ENCODE measurements around the gene OLIG1.

The OLIG1 gene

DNA sequence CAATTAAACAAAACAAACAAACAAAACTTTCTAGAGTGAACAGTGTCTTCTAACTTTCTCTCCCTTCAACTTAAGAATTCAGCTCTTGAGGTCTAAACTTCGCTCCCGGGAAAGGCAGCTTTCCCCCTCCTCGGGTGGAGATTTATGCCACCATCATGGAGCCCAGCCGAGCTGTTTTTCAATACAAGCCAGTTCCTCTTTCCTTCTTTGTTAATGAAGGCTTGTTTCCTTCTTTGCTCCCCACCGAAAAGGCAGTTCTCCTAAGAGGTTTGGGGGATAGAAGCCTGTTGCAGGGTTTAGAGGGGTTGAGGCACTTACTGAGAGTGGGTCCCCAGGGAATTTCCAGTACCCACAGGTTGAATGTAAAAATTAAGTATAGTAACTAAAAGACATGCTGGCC, 26.5 kb downstream of the OLIG1 start:
- DNase-seq (ENCODE audit: extremely low read depth in 1 of 2, low read depth in 1 of 2) = no peak

DNA sequence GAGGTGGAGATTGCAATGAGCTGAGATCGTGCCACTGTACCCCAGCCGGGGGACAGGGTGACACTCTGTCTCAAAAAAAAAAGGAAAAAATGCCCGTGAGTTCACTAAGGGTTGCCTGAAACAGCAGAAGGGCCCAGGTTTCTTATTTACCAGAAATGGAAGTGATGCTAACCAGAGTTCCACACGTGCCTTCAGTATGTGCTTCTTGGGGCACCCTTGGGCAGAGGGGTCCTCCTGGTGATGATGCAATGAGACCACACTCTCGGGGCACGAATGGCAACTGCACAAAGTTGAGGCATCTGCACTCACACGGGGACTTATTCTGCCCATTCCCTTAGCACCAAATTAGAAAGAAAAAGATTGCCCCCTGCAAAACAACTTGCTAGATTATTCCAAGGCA, 29.2 kb downstream of the OLIG1 start:
- DNase-seq (ENCODE audit: extremely low read depth in 1 of 2, low read depth in 1 of 2) = no peak

DNA sequence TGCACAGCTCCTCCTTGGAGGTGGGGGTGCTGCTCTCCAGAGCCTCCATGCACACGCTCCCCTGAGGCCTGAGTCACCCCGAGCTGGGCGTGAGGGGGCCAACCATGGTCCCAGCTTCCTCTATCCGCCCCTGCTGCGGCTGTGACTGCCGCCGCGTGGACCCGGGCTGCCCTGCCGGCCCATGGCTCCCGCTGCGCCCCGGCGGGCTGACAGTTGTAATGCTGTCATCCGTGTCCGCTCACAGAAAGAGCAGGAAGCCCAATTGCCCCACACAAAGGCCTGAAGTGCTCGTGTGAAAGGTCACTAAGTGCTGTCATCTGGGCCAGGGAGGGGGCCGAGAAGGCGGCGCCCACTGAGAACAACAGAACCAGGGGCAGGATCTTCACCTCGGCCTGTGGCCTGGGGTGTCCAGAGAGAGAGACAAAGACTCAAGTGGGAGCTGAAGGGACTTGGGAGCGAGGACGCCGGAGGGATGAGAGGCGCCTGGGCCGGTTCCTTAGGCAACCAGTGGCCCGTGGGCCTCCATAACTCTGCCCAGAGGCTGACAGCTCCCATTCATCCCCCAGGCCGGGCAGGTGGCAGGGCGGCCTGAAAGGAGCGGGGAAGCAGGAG, 31.5 kb downstream of the OLIG1 start:
- DNase-seq (ENCODE audit: extremely low read depth in 1 of 2, low read depth in 1 of 2) = no peak

DNA sequence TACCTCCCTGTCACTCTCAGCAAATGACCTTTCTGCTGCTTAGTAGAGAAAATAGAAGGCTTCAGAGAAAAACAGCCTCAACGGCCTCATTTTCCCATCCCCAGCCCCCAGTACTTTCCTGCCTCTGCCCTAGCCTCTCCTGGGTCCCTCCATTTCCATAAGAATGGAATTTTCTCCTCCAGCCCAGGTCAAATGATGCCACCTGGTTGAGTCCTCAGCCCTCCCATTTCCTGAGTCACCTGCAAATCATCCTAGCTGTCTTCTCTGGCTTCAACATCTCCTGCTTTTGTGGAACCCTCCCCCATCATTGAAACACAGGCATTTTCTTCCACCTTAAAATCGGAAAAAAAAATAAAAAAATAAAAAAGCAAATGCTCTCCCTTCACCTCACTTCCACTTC, 35.1 kb downstream of the OLIG1 start:
- no peak for DNase-seq (ENCODE audit: extremely low read depth in 1 of 2, low read depth in 1 of 2)

DNA sequence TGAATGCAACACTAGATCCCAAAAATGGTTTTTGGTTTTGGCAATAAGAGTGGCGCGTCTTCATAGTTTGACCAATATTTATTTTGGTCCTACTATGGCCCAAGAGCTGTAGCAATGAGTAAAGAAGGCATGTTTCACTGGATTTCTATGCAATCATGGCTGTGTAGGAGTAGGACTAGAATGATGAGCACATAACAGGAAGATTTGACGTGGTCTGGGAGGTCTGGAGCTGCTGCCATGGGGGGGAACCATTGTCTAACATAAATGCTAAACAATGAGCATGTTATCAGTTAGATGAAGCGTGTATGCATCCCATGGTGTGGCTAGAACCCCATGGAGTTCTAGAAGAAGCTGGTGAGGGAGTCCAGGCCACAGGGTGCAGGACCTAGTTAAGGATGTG, 38.3 kb downstream of the OLIG1 start:
- DNase-seq (ENCODE audit: extremely low read depth in 1 of 2, low read depth in 1 of 2) = no peak

DNA sequence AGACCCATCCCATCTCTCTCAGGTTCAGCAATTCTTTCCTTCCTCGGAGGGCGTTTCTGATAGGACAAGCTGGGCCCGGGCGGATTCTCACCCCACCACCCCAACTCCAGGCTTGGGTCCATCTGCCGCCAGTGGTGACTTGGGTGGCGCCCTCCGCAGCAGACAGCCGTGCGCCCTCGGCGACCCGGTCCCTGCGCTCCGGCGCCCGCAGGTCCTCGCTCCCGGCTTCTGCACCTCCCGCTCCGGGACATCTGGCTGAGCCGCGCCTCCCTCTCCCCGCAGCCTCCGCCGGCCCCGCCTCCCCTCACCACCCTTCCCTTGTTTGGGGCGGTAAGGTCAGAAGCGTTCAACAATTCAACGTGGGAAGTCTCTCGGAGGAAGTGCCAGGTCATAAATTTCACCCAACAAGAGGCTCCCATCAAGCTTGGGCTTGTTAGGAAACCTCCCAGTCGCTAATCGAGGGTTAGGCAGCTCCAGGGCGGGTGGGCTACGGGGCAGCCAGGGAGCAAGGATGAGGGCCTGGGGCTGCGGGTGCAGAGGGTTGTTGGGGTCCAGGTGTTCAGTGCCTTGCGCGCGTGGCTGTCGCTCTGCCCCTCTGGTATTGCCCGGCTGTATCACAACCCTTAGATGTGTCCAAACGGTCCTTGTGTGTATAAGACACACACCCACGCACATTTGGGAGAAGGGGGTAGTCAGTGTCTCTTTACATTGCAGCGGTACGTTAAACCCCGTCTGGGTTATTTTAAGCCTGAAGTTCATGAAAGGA, 39.8 kb downstream of the OLIG1 start:
- DNase-seq (ENCODE audit: extremely low read depth in 1 of 2, low read depth in 1 of 2) = no peak

DNA sequence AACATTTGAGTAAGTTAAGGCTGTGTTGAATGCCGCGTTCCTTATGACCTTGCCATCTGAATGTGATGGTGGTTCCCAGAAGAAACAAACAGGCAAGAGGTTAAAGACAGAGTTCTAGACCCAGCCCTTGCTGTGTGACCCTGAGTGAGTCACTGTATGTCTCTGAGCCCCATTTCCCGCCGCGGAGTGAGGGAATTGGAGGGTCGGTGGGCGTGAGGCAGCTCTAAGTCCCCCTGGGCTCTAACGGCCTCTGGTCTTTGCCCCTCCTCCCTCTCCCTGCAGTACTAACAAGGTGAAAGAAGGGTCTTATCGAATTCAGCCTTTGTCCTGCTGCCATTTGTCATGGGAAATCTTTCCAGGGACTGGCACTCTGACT, 40.4 kb downstream of the OLIG1 start:
- DNase-seq (ENCODE audit: extremely low read depth in 1 of 2, low read depth in 1 of 2) = no peak

DNA sequence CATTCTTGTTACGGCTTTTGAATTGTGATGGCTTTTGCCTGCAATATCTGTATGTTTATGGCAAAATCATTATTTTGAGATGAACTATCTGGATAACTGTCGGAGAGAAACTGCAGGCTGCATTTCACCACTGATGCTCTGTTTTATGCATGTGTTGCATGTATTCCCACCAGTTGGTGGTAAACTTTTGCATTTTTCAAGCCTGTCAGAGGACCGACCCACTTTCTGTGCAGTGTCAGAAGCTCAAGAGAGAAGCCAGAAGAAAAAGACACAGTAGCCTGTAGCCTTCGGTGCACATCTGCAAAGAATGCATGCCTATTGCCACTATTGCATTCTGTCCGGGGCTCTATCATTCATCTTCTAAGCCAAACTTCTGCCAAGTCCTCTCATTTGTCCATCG, 41.6 kb downstream of the OLIG1 start:
- no peak for DNase-seq (ENCODE audit: extremely low read depth in 1 of 2, low read depth in 1 of 2)

DNA sequence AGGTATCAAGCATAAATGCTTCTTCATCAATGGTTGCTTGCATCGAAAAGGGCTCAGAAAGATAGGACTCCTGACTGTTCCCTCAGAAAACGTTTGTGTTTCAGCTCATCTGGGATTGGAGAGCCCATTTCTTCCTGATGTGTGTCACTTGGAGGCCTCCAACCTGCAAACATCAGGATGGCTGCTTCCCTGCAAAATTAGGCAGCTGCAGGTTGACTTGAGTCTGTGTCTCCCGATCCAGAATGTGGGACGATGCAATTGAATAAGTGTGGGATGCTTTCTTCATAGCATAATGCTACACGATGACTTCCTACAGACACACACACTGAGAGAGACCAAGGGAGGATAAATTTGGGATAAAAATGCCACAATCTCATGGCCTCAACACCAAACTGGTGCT, 42.2 kb downstream of the OLIG1 start:
- no peak for DNase-seq (ENCODE audit: extremely low read depth in 1 of 2, low read depth in 1 of 2)

DNA sequence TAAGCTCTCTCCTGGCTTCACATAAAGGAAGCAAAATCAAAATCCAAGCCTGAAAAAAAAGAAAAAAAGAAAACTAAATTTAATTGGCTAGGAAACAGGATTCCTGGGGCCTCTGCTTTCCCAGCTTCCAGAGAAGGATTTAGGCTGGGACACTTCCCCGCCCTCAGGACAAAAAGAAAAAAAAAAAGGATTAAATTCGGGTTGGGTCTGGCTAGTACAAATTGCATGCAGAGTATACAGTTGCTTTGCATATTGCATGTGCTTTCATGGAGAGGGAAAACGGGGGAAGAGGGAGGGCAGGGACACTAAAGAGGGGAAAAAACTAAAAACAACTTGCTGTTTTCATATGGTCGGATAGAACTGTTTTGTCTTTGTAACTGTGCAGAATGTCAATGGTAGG, 42.7 kb downstream of the OLIG1 start:
- no peak for DNase-seq (ENCODE audit: extremely low read depth in 1 of 2, low read depth in 1 of 2)

DNA sequence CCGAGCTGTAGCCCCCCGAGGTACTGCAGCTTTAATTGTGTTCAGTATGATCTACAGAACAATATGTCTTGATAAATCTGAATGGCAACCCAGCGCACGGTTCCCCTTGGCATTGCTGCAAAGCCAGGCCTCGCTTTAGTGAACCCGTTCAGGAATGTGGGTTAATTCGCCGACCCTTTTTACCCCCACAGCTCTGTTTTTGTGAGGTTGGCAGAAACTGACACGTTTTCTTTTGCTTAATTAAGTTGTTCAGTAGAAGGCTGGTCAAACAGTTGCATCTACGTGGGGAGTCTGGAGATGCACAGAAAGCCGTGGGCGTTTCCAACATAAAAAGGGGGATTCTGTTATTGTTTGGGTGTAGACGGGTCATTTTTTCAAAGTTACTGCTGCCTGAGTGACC, 43.2 kb downstream of the OLIG1 start:
- no peak for DNase-seq (ENCODE audit: extremely low read depth in 1 of 2, low read depth in 1 of 2)

DNA sequence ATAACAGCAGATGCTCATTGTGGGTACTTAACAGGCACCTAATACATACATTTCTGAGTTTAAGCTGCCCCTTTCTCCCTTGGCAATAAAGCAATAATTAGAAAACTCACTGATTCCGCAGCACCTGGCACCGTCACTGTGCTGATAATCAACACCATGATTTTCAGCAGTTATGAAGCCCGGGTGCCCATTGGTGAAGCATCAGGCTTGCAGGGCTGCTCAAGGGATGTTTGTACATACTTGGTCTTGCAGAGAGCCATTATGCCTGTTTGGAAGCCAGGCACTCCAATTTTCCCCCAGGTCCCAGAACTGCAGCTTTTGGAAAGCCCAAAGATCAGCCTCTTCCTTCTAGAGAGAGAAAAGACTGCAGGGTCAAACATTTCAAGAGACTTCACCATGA, 44.3 kb downstream of the OLIG1 start:
- DNase-seq (ENCODE audit: extremely low read depth in 1 of 2, low read depth in 1 of 2) = no peak

DNA sequence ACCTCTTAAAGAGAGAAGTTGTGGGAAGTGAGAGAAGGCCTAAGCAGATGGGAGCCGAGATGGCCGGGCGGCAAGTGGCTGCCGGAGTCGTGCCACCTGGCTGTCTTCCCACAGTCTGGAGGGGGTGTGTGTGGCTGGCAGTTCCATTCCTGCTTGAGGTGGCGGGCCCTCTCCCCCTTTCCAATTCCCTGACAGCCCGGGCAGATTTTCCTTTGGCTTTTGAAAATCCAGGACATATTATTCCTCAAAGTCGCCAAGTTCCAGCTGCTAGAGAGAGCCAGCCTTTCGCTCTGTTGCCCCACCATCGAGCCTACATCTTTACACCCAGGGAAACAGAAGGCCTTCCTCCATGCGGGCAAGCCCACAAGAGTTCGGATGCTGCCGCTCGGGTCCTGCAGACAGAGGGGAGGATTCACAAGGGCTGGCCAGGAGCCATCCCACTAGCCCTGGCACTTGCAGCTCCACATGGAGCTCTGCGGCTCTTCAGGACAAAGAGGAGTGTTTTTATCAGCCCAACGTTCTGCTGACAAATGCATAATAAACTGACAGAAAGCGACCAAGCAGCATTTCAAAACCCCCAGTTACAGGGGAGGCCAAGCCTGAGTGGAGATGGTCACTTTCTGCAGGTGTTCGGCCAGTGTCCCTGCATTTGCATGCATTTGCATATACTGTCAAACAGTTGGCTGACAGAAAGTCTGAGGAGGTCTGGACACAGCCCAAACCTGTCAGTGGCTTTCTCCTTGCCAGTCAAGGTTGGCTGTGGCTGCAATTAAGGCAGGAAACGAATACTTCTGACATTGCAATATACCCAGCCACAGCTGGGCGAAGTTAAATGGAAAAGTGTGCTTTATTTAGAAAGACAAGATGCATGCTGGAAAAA, 45.9 kb downstream of the OLIG1 start:
- DNase-seq (ENCODE audit: extremely low read depth in 1 of 2, low read depth in 1 of 2) = no peak

DNA sequence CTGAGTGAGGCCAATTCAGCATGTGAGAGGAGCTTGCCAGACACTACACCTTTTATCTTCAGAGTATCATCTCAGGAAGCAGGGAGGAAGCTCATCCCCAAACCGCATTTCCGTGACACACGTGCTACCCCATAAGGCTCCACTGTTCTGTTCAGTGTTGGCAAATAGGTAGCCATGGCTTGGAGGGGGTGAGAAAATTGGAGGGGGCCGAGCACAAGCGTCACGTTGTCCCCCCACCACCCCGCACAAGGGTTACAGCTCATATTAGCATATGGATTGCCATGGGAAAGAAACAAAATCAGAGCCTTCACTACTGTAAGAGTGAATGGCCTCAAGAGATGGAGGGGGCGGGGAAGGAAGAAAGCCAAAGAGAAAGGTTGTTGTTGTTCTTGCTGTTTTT, 46.7 kb downstream of the OLIG1 start:
- no peak for DNase-seq (ENCODE audit: extremely low read depth in 1 of 2, low read depth in 1 of 2)

DNA sequence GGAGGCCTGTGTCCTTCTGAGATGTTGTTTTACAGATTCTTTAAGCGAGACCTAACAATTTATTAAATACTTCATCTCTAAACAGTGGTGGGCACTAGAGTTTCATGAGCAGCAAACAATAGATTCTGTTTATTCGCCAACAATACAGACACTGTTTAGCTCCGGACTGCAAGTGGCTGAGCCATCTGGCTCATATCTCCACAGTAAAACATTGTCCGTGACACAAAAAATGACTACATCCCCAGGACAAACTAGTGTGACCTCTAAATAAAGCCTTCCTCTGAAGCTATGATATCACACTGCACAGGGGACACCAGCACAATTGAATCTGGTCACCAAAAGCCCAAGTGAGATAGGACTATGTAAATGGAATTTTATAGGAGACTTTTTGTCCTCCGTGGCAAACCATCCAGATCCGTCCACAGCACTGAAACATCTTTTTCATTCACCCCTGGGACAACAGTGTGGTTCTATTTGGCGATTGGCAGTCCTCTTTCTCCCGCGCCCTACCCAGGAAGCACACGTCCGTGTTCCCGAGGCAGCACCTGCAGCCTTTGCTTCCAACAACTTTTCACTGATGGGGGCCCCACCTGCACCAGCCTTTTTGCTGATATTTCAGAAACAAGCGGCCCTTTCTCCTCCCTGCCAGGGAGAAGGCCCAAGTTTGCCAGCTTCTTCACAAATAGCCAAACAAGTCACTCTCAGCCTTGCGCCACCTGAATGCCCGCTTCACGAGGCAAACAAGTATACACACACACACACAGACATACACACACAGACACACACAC, 47.4 kb downstream of the OLIG1 start:
- DNase-seq (ENCODE audit: extremely low read depth in 1 of 2, low read depth in 1 of 2) = no peak
